Measurements from ENCODE around the gene TBL1XR1. TPM values are rescaled to one million over a fixed set of nuclear protein-coding genes. Genes with fewer than 3 reads are reported as not detected.
A peak's percentile ranks its signal among the peaks of the same experiment; 100 is the strongest.
"Not testable (repeated sequence)": the region's sequence is repeated elsewhere in the genome, so short reads cannot be mapped to it uniquely, and the experiment has no call there.

TBL1XR1 gene
- total RNA-seq, 1 donor from 2014 or later = 182 TPM

GRCh38 chr3:177154733-177155132, 42.5 kb downstream of the TBL1XR1 start:
- intact Hi-C loops (cut with DNase I) = no loop called here
- DNase-seq (ENCODE audit: low spot score) = no peak

GRCh38 chr3:177150970-177151627, 46.2 kb downstream of the TBL1XR1 start:
- ATAC-seq = no peak

More at GRCh38 chr3:177154733-177155132, 42.5 kb downstream of the TBL1XR1 start:
- no peak for ATAC-seq

DNA sequence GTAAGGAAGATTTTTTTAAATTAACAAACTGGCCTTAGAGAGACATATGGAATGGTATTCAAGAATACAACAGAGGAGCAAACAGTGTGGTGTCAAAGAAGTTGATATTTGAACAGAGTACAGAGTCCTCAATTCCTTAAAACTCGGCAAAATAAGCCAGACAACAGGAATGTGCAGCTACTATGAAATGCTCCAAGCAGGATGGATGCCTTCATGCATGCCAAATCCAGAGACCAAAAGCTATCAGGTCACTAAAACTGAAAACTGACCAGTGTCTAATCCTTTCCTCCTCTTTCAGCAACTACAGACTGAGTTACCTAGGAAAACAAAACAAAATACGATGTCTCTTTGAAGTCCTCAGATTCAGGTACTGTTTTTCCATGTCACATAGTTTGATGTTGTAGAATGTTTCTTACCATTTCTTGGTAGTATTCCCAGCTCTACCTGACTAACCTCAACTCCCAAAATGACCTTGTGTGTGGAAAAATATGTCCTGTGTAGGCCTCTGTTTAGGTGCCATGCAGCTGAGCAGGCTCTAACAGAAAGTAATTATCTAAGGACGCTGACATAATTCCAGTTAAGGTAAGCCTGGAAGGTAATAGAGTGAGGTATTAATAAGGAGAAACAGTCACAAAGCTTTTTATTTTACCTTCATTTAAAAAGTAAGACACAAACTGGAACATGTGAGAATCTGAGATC, 46.9 kb downstream of the TBL1XR1 start:
- no peak for DNase-seq (ENCODE audit: low spot score)
- intact Hi-C loops (cut with DNase I) = no loop called here
- ATAC-seq = no peak

More at GRCh38 chr3:177150970-177151627, 46.2 kb downstream of the TBL1XR1 start:
- DNase-seq (ENCODE audit: low spot score) = no peak
- intact Hi-C loops (cut with DNase I) = no loop called here

GRCh38 chr3:177149106-177149505, 48.2 kb downstream of the TBL1XR1 start:
- no peak for ATAC-seq
- intact Hi-C loops (cut with DNase I) = no loop called here
- DNase-seq (ENCODE audit: low spot score) = no peak

DNA sequence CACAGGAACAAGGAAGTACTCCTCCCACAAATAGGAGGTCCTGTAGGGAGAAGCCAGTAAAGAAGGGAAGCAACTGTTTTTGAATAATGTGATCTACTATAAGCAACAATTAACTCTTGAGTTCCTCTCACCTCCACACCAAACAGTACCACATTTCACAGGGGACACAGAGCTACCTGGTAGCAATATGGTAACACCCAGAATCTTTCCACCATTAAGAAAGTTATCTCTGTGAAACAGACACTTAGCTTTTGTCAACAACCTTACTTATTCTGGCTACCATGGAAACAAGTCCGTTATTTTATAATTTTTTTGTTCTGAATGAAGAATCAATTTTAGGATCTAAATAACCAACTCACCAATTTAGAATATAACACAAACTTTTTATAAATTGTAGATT, 49.5 kb downstream of the TBL1XR1 start:
- ATAC-seq = no peak
- intact Hi-C loops (cut with DNase I) = no loop called here
- no peak for DNase-seq (ENCODE audit: low spot score)

DNA sequence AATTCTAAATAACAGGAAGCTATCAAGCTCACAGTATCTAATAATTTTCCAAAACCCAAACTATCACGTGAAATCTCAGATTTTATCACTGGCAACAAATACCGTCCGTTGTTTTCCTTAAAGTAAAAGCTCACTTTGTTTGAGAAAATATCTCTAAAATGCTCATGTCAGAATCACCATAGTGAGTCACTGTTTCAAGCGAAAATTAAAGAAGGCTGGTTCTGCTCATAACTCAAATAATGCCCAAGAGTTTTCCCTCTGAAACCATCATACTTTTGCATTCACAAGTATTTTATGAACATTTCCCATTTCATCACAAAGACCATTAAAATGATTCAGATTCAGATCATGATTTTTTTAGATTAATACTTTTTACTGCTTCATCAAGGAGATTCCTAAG, 50.6 kb downstream of the TBL1XR1 start:
- intact Hi-C loops (cut with DNase I) = no loop called here
- ATAC-seq (no peak), DNase-seq (ENCODE audit: low spot score) (no peak)

DNA sequence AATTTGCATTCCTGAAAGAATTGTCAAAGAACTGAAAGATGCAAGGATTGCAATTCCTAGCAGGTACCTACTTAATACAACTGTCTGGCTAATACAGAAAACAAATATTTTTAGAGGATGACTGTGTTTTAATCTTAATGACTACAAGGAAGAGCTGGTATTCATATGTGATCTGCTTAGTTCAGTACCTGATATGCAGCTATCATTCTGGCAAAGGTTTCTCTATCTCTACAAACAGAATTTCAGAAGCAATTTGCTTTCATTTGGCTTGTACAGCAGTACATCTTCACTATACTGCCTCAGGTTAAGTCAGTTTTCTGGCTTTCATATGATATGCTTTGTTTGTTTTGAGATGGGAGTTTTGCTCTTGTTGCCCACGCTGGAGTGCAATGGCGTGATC, 51.3 kb downstream of the TBL1XR1 start:
- ATAC-seq = no peak
- DNase-seq (ENCODE audit: low spot score) = no peak
- intact Hi-C loops (cut with DNase I) = no loop called here

DNA sequence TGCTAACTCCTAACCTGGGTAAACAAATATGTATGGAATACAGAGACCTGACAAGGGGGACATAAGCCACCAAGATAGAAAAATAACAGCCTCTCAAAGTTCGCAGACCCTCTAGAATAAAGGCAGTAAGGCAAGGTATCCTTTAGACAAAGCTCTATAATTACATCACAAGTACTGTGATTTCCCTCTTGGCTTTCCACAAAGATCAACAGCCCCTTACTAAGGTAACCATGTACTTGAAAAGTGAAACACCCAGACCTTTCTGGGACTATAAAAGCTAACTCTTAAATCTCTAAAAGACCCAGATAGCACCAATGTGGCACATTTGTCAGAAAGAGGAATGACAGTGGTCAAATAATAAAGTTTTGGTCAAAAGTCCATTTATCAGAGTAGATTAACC, 51.9 kb downstream of the TBL1XR1 start:
- ATAC-seq (no peak), DNase-seq (ENCODE audit: low spot score) (no peak)
- intact Hi-C loops (cut with DNase I) = no loop called here

DNA sequence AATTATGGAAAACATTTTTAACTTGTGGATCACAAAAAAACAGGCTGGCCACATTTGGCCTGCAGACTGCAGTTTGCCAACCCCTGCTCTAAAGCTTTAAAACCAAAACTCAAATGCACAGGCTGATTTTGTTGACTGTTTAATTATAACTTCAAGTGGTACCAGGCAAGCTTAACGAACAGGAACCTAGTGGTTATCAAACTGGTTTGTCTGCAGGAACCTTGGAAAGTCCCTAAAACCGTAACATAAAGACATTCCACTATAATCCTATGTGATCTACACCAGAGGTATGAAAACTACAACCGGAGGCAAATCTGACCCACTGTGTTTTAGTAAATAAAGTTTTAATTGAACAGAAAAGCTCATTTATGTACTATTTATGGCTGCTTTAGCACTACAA, 52.4 kb downstream of the TBL1XR1 start:
- DNase-seq (ENCODE audit: low spot score) (no peak), ATAC-seq (no peak)
- intact Hi-C loops (cut with DNase I) = no loop called here

GRCh38 chr3:177141899-177142646, 55.2 kb downstream of the TBL1XR1 start:
- DNase-seq (ENCODE audit: low spot score) = no peak
- no peak for ATAC-seq

DNA sequence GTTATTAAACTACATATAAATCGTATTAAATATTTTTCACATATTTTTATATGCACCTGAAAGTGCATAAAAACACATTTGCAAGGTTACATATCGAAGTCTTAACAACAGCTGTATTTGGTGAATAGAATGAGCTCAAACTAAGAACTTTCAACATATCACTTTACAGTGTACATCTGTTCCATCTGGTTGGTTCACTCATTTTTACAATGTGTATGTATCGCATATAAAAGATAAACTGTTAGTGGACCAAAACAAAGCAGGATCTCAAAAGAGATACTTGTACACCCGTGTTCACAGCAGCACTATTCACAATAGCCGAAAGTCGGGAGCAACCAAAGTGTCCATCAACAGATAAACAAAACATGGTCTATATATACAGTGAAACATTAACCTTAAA, 55.8 kb downstream of the TBL1XR1 start:
- intact Hi-C loops (cut with DNase I) = no loop called here
- no peak for ATAC-seq
- DNase-seq (ENCODE audit: low spot score) = no peak

More at GRCh38 chr3:177141899-177142646, 55.2 kb downstream of the TBL1XR1 start:
- intact Hi-C loops (cut with DNase I) = no loop called here

DNA sequence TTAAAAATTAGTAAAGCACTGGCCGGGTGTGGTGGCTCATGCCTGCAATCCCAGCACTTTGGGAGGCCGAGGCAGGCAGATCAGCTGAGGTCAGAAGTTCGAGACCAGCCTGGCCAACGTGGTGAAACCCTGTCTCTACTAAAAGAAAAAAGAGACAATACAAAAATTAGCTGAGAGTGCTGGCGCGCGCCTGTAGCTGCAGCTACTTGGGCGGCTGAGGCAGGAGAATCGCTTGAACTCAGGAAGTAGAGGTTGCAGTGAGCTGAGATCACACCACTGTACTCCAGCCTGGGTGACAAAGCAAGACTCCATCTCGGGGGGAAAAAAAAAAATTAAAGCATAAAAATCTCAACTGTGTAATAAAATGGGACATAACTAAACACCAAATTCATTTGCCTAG, 58.1 kb downstream of the TBL1XR1 start:
- DNase-seq (ENCODE audit: low spot score); intact Hi-C loops (cut with DNase I); ATAC-seq: not testable (repeated sequence)

DNA sequence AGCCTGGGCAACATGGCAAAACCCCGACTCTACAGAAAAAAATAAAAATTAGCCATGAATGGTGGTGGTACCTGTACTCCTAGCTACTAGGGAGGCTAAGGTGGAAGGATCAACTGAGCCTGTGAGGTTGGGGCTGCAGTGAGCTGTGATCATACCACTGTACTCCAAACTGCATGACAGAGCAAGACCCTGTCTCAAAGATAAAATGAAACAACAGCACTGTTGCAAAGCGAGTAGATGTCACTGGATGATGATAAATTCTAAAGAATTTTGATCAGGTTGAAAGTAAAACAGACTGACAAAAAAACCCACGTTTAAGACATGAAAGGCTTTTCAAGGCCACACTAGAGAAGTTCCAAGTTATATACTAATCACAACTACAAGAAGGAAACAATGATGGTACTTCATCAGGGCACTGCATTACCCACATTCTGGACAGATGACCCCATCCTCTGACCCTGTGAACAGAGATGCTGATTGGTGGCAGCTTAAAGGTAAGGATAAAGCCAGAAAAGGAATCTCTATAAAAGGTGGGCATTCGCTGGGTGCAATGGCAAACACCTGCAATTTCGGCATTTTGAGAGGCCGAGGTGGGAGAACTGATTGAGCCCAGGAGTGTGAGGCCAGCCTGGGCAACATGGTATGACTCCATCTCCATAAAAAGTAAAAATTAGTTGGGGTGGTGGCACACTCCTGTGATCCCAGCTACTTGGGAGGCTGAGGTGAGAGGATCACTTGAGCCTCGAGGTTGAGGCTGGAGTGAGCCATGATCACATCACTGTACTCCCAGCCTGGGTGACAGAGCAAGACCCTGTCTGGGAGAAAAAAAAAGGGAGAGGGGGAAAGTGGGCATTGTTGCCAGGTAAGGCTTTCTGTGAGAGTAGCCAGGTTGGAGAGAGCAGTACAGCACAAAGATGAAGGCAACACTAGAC, 59.2 kb downstream of the TBL1XR1 start:
- no peak for DNase-seq (ENCODE audit: low spot score)
- ATAC-seq = no peak

GRCh38 chr3:177136741-177137140, 60.5 kb downstream of the TBL1XR1 start:
- no peak for ATAC-seq
- intact Hi-C loops (cut with DNase I) = no loop called here
- DNase-seq (ENCODE audit: low spot score) = no peak

More for the DNA sequence above, 59.2 kb downstream of the TBL1XR1 start:
- intact Hi-C loops (cut with DNase I) = no loop called here

GRCh38 chr3:177135841-177136492, 61.3 kb downstream of the TBL1XR1 start:
- intact Hi-C loops (cut with DNase I) = no loop called here
- ATAC-seq (no peak), DNase-seq (ENCODE audit: low spot score) (no peak)

- no peak for DNase-seq (ENCODE audit: low spot score)
- ATAC-seq = no peak
- intact Hi-C loops (cut with DNase I) = no loop called here
Measured at GRCh38 chr3:177134816-177135210, 62.5 kb downstream of the TBL1XR1 start.

GRCh38 chr3:177133860-177134815, 63.1 kb downstream of the TBL1XR1 start:
- DNase-seq (ENCODE audit: low spot score) = no peak
- ATAC-seq = peak; percentile 79
- intact Hi-C loops (cut with DNase I) = no loop called here

All from sciatic nerve (tissue), 2 donors.